DND-41 (cell line): ENCODE results near the gene CCN2.

Experiments used
- ATAC-seq: fragments of 200-7000 bp; cut with Tn5 transposase; 3 replicates; pipeline ENCODE4 v1.9.1; 2021; ENCODE audit warnings: low read depth; ENCODE audit not compliant: insufficient read depth
- DNase-seq: peaks from one replicate; pipeline ENCODE4 v3.0.0-alpha.2; 2020
- H2AFZ ChIP-seq: 2 replicates; pipeline ENCODE4 v1.6.0; 2012; ENCODE audit warnings: low read depth, low read length
- H3K27ac ChIP-seq: 2 replicates; pipeline ENCODE4 v1.5.1; 2012; ENCODE audit warnings: low read length, inconsistent platforms
- H3K27me3 ChIP-seq: fragments of 200-600 bp; sonication (generic); 2 replicates; pipeline ENCODE4 v1.6.0; 2012; ENCODE audit warnings: low read length, mild to moderate bottlenecking, inconsistent platforms; ENCODE audit not compliant: insufficient read depth, poor library complexity
- H3K36me3 ChIP-seq: 2 replicates; pipeline ENCODE4 v1.5.1; 2012; ENCODE audit warnings: low read length, inconsistent platforms; ENCODE audit not compliant: insufficient read depth
- H3K4me1 ChIP-seq: 2 replicates; pipeline ENCODE4 v1.5.1; 2012; ENCODE audit warnings: mild to moderate bottlenecking, low read length; ENCODE audit not compliant: insufficient read depth
- H3K4me2 ChIP-seq: 2 replicates; pipeline ENCODE4 v1.6.0; 2012; ENCODE audit warnings: mild to moderate bottlenecking, moderate library complexity, low read length, inconsistent platforms; ENCODE audit not compliant: insufficient read depth
- H3K4me3 ChIP-seq, 2 experiments: fragments of 200-600 bp in 1 of 2; shearing (Covaris generic) in 1 of 2; 2 replicates each; pipeline ENCODE4 v1.5.1; 2012 to 2016; ENCODE audit warnings: inconsistent platforms in 2 of 2, low read length in 2 of 2, mild to moderate bottlenecking in 2 of 2, low read depth in 1 of 2, moderate library complexity in 1 of 2
- H3K79me2 ChIP-seq: 2 replicates; pipeline ENCODE4 v1.6.0; 2012; ENCODE audit warnings: low read length, inconsistent platforms; ENCODE audit not compliant: insufficient read depth
- H3K9ac ChIP-seq: 2 replicates; pipeline ENCODE4 v1.6.0; 2012; ENCODE audit warnings: low read depth, mild to moderate bottlenecking, inconsistent platforms, low read length, moderate library complexity
- H3K9me3 ChIP-seq: 2 replicates; pipeline ENCODE4 v1.5.1; 2012; ENCODE audit warnings: low read length, moderate library complexity, mild to moderate bottlenecking, inconsistent platforms; ENCODE audit not compliant: insufficient read depth, severe bottlenecking
- H4K20me1 ChIP-seq: 2 replicates; pipeline ENCODE4 v1.6.0; 2012; ENCODE audit warnings: low read length; ENCODE audit not compliant: insufficient read depth
- CTCF ChIP-seq: IDR thresholded peaks from 2 replicates; pipeline ENCODE4 v1.5.1; 2012; ENCODE audit warnings: borderline replicate concordance, low read length, moderate library complexity, mild to moderate bottlenecking; ENCODE audit not compliant: poor library complexity, severe bottlenecking; ENCODE audit errors: extremely low read depth
- EZH2 ChIP-seq: IDR thresholded peaks from 3 replicates; pipeline ENCODE4 v1.6.1; 2012; ENCODE audit warnings: borderline replicate concordance, low read depth, mild to moderate bottlenecking, moderate library complexity, low read length, inconsistent platforms; ENCODE audit not compliant: severe bottlenecking

The CCN2 gene

GRCh38 chr6:131924881-131925474 lies 26.2 kb downstream of the CCN2 start:
- Histone ChIP-seq H3K27me3 (peaks cover 3% of the 10 kb centered on the region), H3K36me3 (no peaks in the 10 kb centered on the region), H3K4me2 (no peak overlapping the region), H3K79me2 (no peaks in the 10 kb centered on the region), H3K4me3 (no peak overlapping the region), H3K27ac (no peak overlapping the region), H3K9me3 (peaks cover 6% of the 10 kb centered on the region), H3K4me1 (no peaks in the 10 kb centered on the region), H3K9ac (no peak overlapping the region), H2AFZ (no peak overlapping the region), H4K20me1 (no peaks in the 10 kb centered on the region)
- ATAC-seq (no peak), DNase-seq (no peak)
- no peak for TF ChIP-seq EZH2
- TF ChIP-seq CTCF: peak; percentile 32

GRCh38 chr6:131923356-131923755 lies 27.8 kb downstream of the CCN2 start:
- no peak overlapping the region for H3K9ac ChIP-seq
- H3K9me3 ChIP-seq: peaks cover 6% of the 10 kb centered on the region
- no peak overlapping the region for H2AFZ ChIP-seq
- ATAC-seq: peak; percentile 81; the same call in 2 of the 3 replicates
- no peak overlapping the region for H3K4me3 ChIP-seq
- TF ChIP-seq CTCF (peak; percentile 83), EZH2 (no peak)
- no peaks in the 10 kb centered on the region for H3K4me1 ChIP-seq
- no peaks in the 10 kb centered on the region for H3K36me3 ChIP-seq
- peak; percentile 52 for DNase-seq
- H4K20me1 ChIP-seq: no peaks in the 10 kb centered on the region
- no peaks in the 10 kb centered on the region for H3K79me2 ChIP-seq
- H3K27ac ChIP-seq: no peak overlapping the region
- no peak overlapping the region for H3K4me2 ChIP-seq
- no peaks in the 10 kb centered on the region for H3K27me3 ChIP-seq

GRCh38 chr6:131920656-131921055 lies 30.5 kb downstream of the CCN2 start:
- Histone ChIP-seq H3K4me3 (no peak overlapping the region), H3K4me2 (no peak overlapping the region), H3K4me1 (peaks cover 12% of the 10 kb centered on the region; the same call in 1 of the 2 replicates), H3K27me3 (peaks cover 6% of the 10 kb centered on the region), H3K9ac (no peak overlapping the region), H3K79me2 (no peaks in the 10 kb centered on the region), H4K20me1 (no peaks in the 10 kb centered on the region), H3K27ac (no peak overlapping the region), H3K9me3 (peaks cover 6% of the 10 kb centered on the region), H3K36me3 (no peaks in the 10 kb centered on the region), H2AFZ (no peak overlapping the region)
- DNase-seq (no peak), ATAC-seq (no peak)
- no peak for TF ChIP-seq EZH2
- no peak for TF ChIP-seq CTCF
